Activated naive CD8-positive, alpha-beta T cell treated with anti-CD3 and anti-CD28 coated beads for 36 hours (primary cell): ENCODE measurements around the gene ACIN1. TPM values are rescaled to one million over a fixed set of nuclear protein-coding genes. Genes with fewer than 3 reads are reported as not detected.

Source experiments
- DNase-seq: peaks from one replicate; pipeline ENCODE4 v3.0.0; 2021
- H3K27ac Mint-ChIP-seq: one replicate; pipeline ENCODE4 v1.8.0; 2022; ENCODE audit warnings: mild to moderate bottlenecking, moderate library complexity, mixed read lengths
- H3K27me3 Mint-ChIP-seq: one replicate; pipeline ENCODE4 v1.8.0; 2022; ENCODE audit warnings: mild to moderate bottlenecking, mixed read lengths
- H3K36me3 Mint-ChIP-seq: one replicate; pipeline ENCODE4 v1.8.0; 2021; ENCODE audit warnings: mild to moderate bottlenecking, mixed read lengths
- H3K4me1 Mint-ChIP-seq: one replicate; pipeline ENCODE4 v1.8.0; 2021; ENCODE audit warnings: mixed read lengths
- H3K4me3 Mint-ChIP-seq: one replicate; pipeline ENCODE4 v1.8.0; 2022; ENCODE audit warnings: mild to moderate bottlenecking, moderate library complexity, mixed read lengths
- H3K9me3 Mint-ChIP-seq: one replicate; pipeline ENCODE4 v1.8.0; 2022; ENCODE audit warnings: mixed read lengths
- total RNA-seq, 2 experiments: library from RNA; stranded (reverse); gene quantifications; one replicate each; pipeline ENCODE4 v1.2.3, GENCODE V29; 2021

The ACIN1 gene
- total RNA-seq, 2 experiments from 2014 or later: 160 to 174 TPM

DNA sequence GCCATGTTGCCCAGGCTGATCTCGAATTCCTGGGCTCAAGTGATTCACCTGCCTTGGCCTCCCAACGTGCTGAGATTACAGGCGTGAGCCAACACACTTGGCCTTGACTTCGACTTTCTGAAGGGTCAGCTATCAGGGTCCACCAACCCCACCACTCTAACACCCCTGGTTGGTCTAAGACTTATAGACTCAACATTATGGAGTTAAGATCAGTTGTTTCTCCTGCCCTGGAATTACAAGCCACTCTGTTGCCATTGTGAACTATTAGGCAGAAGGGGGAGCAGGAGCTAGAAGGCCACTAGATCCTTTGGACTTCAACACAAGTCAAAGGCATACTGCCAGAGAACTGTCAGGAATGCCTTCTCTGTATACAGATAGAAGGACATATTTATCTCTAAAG lies 54.8 kb downstream of the ACIN1 start:
- Mint-ChIP-seq H3K27ac (no peak overlapping the region), H3K4me3 (no peak overlapping the region), H3K27me3 (no peaks in the 10 kb centered on the region), H3K36me3 (no peaks in the 10 kb centered on the region), H3K9me3 (peaks cover 2% of the 10 kb centered on the region), H3K4me1 (peaks cover 7% of the 10 kb centered on the region)
- no peak for DNase-seq

DNA sequence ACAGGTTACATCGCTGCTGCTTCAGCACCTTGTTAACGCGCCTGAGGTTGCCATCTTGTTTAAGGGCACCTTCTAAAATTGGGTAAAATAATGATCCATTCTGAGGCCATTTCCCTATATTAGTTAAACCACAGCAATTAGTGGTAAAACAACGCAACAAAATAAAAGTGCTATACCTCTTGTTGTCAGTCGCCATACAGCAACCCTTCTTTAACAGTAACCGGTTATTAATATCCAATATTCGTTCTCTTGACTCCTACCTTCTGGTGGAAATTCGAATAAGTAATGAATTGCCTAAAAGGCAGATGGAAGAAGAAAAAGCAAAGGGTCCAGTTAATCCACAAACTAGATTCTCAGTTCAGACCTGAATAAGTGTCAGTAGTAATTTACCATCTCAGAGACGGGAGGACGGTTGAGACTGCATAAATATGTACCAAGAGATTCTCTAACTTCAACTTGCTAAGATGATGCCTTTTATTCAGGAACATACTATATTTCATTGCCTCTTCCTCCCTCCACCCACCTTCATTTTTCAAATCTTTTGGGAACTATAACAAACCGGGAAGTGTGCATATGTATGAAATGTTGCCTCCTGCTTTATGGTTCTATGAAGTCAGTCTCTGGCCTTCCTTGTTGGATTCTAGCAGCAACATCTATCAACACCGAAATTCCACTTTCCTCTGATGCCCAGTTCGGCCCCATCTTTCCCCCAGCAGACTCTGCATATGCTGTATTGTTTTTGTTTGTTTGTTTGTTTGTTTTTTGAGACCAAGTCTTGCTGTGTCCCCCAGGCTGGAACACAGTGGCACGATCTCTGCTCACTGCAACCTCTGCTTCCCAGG lies 59.4 kb downstream of the ACIN1 start:
- H3K36me3 Mint-ChIP-seq: peaks cover 32% of the 10 kb centered on the region
- peak overlapping the region; percentile 96 for H3K4me3 Mint-ChIP-seq
- no peaks in the 10 kb centered on the region for H3K27me3 Mint-ChIP-seq
- peaks cover 2% of the 10 kb centered on the region for H3K9me3 Mint-ChIP-seq
- H3K27ac Mint-ChIP-seq: peak overlapping the region; percentile 99
- no peak for DNase-seq
- peaks cover 28% of the 10 kb centered on the region for H3K4me1 Mint-ChIP-seq

DNA sequence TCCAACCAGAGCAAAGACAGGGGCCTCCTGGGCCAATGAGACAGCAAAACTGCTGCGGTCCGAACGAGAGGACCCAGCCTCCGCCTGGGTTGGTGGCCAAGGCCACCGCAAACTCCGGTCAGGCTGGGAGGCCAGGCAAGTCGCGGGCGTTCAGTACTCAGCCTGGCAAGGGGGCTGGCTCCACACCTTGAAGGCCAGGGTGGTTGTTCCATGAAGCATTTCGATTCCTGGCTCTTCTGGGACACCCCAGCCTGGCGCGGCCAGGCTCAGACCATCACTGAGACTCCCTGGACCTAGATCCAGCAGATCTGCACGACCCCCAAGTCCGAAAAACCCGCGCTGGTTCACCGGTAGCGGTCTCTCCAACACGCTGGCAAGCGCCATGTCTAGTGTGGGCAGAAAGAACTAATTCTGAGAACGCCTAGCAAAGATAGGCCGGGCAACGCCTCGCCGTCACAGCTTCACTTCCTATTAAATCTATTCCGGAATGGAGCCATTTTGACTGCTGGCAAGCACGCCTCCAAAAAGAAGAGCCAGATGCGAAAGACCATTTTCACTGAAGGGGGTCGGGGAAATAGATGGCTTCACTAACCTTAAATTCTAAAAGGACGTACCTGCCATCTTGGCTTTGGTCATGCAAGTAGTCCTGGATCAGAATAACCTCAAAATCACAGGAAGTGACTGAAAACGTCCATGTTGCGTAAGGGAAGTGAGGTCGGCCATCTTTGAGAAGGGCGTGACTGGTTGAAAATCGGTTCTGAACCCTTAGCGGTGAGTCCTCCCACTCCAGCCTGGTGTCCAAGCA lies 60.2 kb downstream of the ACIN1 start, which contains the start of gene PSMB5:
Gene PSMB5, minus strand, starts transcription at position 403 of the 805 bp plus-strand sequence. Its CDS starts 19 bp downstream, at position 384.
- peaks cover 2% of the 10 kb centered on the region for H3K9me3 Mint-ChIP-seq
- peak within 1 kb of the TSS; percentile 96 for H3K4me3 Mint-ChIP-seq
- no peaks in the 10 kb centered on the region for H3K27me3 Mint-ChIP-seq
- peaks cover 28% of the 10 kb centered on the region for H3K4me1 Mint-ChIP-seq
- peaks cover 34% of the 10 kb centered on the region for H3K36me3 Mint-ChIP-seq
- H3K27ac Mint-ChIP-seq: peak within 1 kb of the TSS; percentile 99
- DNase-seq: peak; percentile 85

DNA sequence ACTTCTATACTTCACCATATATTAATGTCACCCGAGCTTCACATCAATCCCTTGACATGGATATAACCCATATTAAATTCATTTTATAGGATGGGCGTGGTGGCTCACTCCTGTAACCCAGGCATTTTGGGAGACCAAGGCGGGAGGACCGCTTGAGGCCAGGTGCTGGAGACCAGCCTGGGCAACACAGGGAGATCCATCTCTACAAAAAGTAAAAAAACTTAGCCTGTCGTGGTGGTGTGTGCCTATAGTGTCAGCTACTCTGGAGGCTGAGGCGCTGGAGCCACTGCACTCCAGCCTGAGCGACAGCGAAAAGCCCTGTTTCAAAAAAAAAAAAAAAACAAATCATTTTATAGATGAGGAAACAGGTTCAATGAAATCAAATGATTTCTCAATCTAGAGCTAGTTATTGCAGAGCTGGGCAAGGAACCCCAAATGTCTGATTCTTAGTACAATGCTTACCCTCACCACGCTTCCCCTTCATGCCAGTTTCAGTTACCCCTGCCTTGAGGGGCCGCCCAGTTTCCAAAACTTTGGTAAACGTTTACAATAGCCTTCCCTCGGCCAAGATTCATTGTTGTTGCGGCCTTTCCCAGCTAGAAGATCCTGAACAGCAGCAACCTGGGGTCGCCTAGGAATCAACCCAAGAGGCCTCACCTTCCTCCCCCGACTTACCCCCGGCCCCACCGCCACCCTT lies 61.0 kb downstream of the ACIN1 start:
- peaks cover 40% of the 10 kb centered on the region for H3K36me3 Mint-ChIP-seq

DNA sequence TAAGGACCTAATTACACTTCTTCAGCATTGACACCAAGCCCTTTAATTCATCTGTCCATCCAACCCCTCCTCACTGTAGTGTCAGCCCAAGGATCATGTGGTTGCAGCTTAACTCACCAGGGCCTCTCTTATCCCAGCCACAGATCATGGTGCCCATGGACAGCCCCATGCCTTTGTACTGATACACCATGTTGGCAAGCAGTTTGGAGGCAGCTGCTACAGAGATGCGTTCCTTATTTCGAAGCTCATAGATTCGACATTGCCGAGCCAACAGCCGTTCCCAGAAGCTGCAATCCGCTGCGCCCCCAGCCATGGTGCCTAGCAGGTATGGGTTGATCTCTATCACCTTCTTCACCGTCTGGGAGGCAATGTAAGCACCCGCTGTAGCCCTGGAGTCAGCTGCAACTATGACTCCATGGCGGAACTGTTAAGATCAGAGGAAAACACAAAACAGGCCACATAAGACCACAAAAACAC lies 61.6 kb downstream of the ACIN1 start:
- Mint-ChIP-seq H3K27ac (peak overlapping the region; percentile 99), H3K4me3 (peak overlapping the region; percentile 96), H3K36me3 (peaks cover 43% of the 10 kb centered on the region), H3K9me3 (peaks cover 2% of the 10 kb centered on the region), H3K27me3 (no peaks in the 10 kb centered on the region), H3K4me1 (peaks cover 38% of the 10 kb centered on the region)
- no peak for DNase-seq

More for the DNA sequence above, 61.0 kb downstream of the ACIN1 start:
- H3K27me3 Mint-ChIP-seq: no peaks in the 10 kb centered on the region
- peaks cover 2% of the 10 kb centered on the region for H3K9me3 Mint-ChIP-seq
- DNase-seq: no peak
- peak overlapping the region; percentile 96 for H3K4me3 Mint-ChIP-seq
- peak overlapping the region; percentile 99 for H3K27ac Mint-ChIP-seq
- peaks cover 34% of the 10 kb centered on the region for H3K4me1 Mint-ChIP-seq

DNA sequence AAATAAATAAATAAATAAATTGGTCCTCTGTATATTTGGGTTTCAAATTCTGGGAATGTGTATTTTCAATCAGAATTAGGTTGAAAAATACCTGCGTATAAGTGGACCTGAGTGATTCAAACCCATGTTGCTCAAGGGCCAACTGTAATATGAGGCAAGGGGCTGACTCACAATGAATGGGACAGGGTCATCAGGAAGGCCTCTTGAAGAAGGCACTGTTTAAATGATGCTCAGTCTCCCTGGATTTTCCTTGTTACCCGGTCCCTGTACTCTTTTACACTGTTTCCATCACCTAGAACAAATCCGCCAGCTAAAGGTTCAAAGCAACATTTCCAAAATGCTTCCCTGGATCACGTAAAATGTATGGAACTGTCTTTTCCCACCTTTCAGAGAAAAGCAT lies 64.0 kb downstream of the ACIN1 start:
- peaks cover 47% of the 10 kb centered on the region for H3K4me1 Mint-ChIP-seq
- H3K4me3 Mint-ChIP-seq: no peak overlapping the region
- peak overlapping the region; percentile 49 for H3K27ac Mint-ChIP-seq
- peaks cover 2% of the 10 kb centered on the region for H3K9me3 Mint-ChIP-seq
- DNase-seq: no peak
- no peaks in the 10 kb centered on the region for H3K27me3 Mint-ChIP-seq
- peaks cover 51% of the 10 kb centered on the region for H3K36me3 Mint-ChIP-seq

DNA sequence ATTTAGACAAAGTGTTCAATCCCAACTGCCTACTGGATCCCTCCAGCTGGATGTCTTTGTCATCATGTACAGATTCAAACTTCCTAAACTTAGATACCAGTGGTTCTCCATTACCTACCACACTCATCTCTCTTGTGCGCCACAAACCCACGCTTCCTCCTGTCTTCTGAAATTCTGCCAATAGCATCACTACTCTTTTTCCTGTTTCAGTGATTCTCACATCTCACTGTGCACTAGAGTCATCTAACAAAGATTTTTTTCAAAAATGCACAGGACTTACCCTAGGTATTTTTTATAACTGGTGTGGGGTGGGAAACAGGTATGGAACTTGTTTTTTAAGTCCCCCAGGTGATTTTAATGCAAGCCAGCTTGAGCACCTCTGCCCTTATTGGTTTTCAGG lies 66.1 kb downstream of the ACIN1 start:
- Mint-ChIP-seq H3K4me1 (peaks cover 56% of the 10 kb centered on the region), H3K27ac (peak overlapping the region; percentile 60), H3K36me3 (peaks cover 60% of the 10 kb centered on the region), H3K4me3 (peak overlapping the region; percentile 12), H3K9me3 (no peaks in the 10 kb centered on the region), H3K27me3 (no peaks in the 10 kb centered on the region)
- no peak for DNase-seq

DNA sequence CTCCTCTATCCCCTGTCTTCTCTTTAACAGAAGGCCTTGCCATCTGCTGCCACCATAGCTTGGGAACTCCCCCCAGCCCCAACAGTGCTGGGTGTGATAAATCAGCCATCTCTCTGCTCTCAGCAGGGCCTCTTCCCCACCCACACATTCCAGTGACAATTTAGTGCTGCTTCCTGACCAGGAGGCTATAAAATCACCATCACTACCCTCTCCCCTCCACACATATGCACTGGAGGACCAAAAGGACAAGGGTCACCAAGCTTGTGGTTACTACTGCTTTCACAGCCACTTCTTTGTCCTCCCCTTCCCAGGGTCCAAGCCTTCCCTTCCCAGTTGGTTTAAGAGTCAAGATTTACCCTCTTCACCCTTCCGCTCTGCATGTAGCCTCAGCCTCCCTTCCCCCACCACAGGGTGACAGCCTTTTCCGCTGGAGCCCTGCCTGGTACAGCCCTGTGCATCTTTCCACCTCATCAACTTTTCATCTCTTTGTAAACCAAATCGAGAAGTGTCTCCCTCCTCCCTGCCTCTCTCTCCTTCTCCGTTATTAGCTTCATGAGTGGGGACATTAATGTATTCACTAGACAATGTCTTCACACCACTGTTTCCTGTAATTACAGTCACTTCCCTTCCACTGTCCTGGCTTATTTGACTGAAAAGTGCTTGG lies 69.7 kb downstream of the ACIN1 start:
- Mint-ChIP-seq H3K27me3 (no peaks in the 10 kb centered on the region), H3K4me1 (peaks cover 50% of the 10 kb centered on the region), H3K4me3 (peak overlapping the region; percentile 11), H3K36me3 (peaks cover 42% of the 10 kb centered on the region), H3K27ac (peak overlapping the region; percentile 65), H3K9me3 (no peaks in the 10 kb centered on the region)
- no peak for DNase-seq

DNA sequence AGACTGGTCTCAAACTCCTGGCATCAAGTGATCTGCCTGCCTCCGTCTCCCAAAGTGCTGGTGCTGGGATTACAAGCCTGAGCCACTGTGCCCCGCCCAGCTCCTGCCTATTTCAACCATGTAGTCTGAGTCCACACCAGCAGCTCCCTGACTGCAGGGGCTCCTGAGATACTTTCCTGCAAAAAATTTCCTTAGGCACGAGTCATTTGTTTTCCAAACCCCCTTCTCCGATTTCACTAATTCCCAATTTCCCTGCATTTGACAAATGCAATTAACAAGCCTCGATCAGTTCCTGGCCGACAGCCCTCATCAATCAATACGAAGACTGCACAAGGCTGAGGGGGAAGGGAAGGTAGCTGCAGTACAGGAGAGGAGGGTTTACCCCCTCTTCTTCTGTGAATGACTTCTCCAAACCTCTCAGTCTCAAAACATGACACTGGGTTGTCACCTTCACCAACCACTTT lies 70.3 kb downstream of the ACIN1 start:
- DNase-seq: no peak
- Mint-ChIP-seq H3K27ac (peak overlapping the region; percentile 65), H3K36me3 (peaks cover 42% of the 10 kb centered on the region), H3K27me3 (no peaks in the 10 kb centered on the region), H3K4me3 (no peak overlapping the region), H3K4me1 (peaks cover 50% of the 10 kb centered on the region), H3K9me3 (no peaks in the 10 kb centered on the region)

DNA sequence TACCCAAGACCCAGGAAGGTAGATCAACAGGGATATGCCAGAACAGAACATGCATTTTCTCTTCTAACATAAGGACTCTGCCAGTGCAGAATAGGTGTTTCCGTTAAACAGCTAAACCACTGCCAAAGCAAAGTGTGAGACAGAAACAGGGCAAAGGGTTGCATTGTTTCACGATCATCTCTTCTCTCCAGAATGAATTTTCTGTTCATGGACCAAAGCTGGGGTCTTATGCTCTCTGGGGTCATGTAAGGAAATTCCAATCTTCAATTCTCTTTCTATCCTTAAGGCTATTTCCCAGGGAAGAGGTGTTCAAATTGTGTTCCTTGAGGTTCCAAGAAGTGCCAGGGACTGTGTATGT lies 71.2 kb downstream of the ACIN1 start:
- H3K4me1 Mint-ChIP-seq: peaks cover 42% of the 10 kb centered on the region

DNA sequence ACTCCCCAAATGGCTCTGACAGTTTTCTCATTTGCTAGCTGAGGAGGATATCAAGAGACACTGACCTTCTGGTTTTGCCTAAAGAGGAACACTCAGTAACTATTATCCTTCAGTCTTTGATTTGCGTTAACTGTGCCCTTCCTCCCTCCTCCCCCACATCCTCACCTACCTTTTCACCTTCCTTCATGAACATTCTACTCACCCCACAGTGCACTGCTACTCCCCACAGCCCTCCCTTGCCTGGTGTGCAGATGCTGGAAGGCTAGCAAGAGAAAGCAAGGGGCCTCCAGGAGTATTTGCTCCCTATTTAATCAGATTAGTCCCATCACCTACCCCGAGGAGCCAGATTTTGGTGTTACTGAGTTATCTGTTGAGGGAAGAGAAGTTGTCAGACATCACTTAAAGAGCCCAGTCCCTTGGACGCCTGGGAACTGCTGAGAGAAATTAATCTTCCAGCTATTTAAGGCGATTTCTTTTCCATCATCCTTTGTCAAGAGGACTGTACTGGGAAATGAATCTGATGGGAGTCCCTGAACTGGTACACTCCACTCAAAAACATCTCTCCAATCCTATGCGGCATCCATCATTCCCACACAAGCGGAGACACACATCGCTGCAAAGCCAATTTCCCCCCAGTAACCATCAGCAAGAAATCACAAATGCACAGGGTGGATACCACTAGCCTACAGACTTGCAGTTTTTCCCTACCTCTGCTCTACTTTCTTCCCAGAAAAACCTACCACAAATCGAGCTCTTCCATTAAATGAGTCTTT lies 71.7 kb downstream of the ACIN1 start:
- peaks cover 33% of the 10 kb centered on the region for H3K36me3 Mint-ChIP-seq
- no peak for DNase-seq
- peaks cover 40% of the 10 kb centered on the region for H3K4me1 Mint-ChIP-seq
- no peaks in the 10 kb centered on the region for H3K27me3 Mint-ChIP-seq
- no peak overlapping the region for H3K4me3 Mint-ChIP-seq
- peak overlapping the region; percentile 26 for H3K27ac Mint-ChIP-seq
- no peaks in the 10 kb centered on the region for H3K9me3 Mint-ChIP-seq

More for the DNA sequence above, 71.2 kb downstream of the ACIN1 start:
- no peak overlapping the region for H3K27ac Mint-ChIP-seq
- no peaks in the 10 kb centered on the region for H3K27me3 Mint-ChIP-seq
- no peak for DNase-seq
- no peaks in the 10 kb centered on the region for H3K9me3 Mint-ChIP-seq
- H3K36me3 Mint-ChIP-seq: peaks cover 35% of the 10 kb centered on the region
- no peak overlapping the region for H3K4me3 Mint-ChIP-seq

DNA sequence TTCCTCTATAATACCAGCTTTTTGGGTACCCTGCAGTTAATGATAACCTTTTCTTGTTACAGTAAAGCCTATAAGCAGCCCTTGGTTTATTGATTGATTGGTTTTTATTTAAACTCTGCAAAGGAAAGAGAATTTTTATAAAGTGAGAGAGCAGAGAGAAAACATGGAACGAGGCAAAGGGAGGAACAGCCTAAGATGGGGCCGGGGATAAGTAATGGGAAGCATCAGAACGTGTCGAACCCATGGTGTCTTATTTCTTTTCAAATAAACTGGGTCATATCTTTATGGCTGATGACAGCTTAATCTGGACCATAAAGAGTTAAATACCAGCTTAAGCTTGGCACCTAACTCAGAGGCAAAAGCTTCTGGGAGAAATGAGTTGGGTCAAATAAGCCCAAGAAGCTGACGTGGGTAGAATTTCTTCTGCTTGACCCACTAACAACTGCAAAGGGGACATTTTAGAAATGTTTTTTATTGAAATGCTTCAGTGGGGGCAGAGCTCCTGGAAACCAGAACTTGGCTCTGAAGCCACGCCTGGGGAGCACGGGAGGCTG lies 73.0 kb downstream of the ACIN1 start:
- H3K4me3 Mint-ChIP-seq: no peak overlapping the region
- H3K27ac Mint-ChIP-seq: no peak overlapping the region

DNA sequence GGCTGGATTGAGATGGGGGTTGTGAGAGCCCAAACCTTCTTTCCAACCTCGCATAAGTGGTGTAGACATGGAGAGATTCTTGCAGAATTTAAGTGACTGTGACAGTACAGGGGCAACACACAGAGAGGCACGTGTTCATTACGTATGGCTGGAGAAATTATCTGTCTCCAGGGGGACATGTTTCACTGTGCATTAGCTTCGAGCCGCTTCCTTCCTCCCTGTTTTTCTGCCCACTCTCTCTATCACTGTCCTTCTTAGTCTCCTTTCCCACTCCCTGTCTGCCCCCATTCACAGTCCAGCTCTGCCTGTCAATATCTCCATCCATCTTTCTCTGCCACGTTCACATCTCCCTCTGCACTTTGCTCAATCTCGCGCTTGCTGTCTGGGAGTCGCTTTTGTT lies 73.5 kb downstream of the ACIN1 start:
- peaks cover 28% of the 10 kb centered on the region for H3K36me3 Mint-ChIP-seq
- peak overlapping the region; percentile 64 for H3K27ac Mint-ChIP-seq
- no peaks in the 10 kb centered on the region for H3K9me3 Mint-ChIP-seq
- H3K4me1 Mint-ChIP-seq: peaks cover 35% of the 10 kb centered on the region
- DNase-seq: no peak
- H3K4me3 Mint-ChIP-seq: no peak overlapping the region
- no peaks in the 10 kb centered on the region for H3K27me3 Mint-ChIP-seq

More for the DNA sequence above, 73.0 kb downstream of the ACIN1 start:
- peaks cover 28% of the 10 kb centered on the region for H3K36me3 Mint-ChIP-seq
- no peak for DNase-seq
- no peaks in the 10 kb centered on the region for H3K27me3 Mint-ChIP-seq
- peaks cover 35% of the 10 kb centered on the region for H3K4me1 Mint-ChIP-seq
- H3K9me3 Mint-ChIP-seq: no peaks in the 10 kb centered on the region
